Activated T-cell treated with anti-CD3 and anti-CD28 coated beads, Interleukin-2, amount 50 U/mL, for 24 hours (primary cell): ENCODE measurements around the gene NCKAP5.

Experiments used
- DNase-seq: peaks from one replicate; pipeline ENCODE4 v3.0.0-alpha.2; 2020
- H3K27ac Mint-ChIP-seq: 2 replicates; pipeline ENCODE4 v1.8.0; 2020; ENCODE audit warnings: mild to moderate bottlenecking, mixed read lengths
- H3K27me3 Mint-ChIP-seq: 2 replicates; pipeline ENCODE4 v1.8.0; 2020; ENCODE audit warnings: mixed read lengths
- H3K36me3 Mint-ChIP-seq: 2 replicates; pipeline ENCODE4 v1.8.0; 2020; ENCODE audit warnings: low read depth, mixed read lengths
- H3K4me1 Mint-ChIP-seq: 2 replicates; pipeline ENCODE4 v1.8.0; 2020; ENCODE audit warnings: low read depth, mixed read lengths
- H3K4me3 Mint-ChIP-seq: 2 replicates; pipeline ENCODE4 v1.8.0; 2020; ENCODE audit warnings: mild to moderate bottlenecking, moderate library complexity, mixed read lengths
- H3K9me3 Mint-ChIP-seq: 2 replicates; pipeline ENCODE4 v1.8.0; 2020; ENCODE audit warnings: mixed read lengths

NCKAP5 gene

GRCh38 chr2:133589456-133589855, 21.2 kb upstream of the NCKAP5 start:
- Mint-ChIP-seq H3K27ac (no peak overlapping the region), H3K36me3 (no peaks in the 10 kb centered on the region), H3K4me3 (no peak overlapping the region), H3K27me3 (no peaks in the 10 kb centered on the region), H3K9me3 (no peaks in the 10 kb centered on the region), H3K4me1 (no peaks in the 10 kb centered on the region)
- no peak for DNase-seq

DNA sequence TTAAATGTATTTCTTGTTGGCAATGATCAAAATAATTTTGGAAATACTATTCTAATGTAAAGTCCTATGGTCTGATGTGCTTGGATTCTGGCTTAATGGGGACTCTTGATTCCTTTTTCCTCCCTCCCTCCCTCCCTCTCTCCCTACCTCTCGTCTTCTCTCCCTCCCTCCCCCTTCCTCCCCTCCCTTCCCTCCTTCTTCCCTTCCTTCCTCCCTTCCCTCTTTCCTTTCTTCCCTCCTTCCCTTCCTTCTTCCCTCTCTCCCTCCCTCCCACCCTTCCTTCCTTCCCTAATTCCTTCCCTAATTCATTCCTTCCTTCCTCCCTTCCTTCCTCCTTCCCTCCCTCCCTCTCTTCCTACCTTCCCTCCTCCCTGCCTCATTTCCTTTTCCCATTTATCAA, 19.9 kb upstream of the NCKAP5 start:
- no peak overlapping the region for H3K4me3 Mint-ChIP-seq
- no peaks in the 10 kb centered on the region for H3K36me3 Mint-ChIP-seq
- H3K4me1 Mint-ChIP-seq: no peaks in the 10 kb centered on the region

GRCh38 chr2:133586978-133587377, 18.7 kb upstream of the NCKAP5 start:
- Mint-ChIP-seq H3K4me3 (no peak overlapping the region), H3K4me1 (no peaks in the 10 kb centered on the region), H3K36me3 (no peaks in the 10 kb centered on the region), H3K9me3 (no peaks in the 10 kb centered on the region), H3K27me3 (no peaks in the 10 kb centered on the region), H3K27ac (no peak overlapping the region)
- DNase-seq: no peak

More for the DNA sequence above, 19.9 kb upstream of the NCKAP5 start:
- Mint-ChIP-seq H3K27me3 (no peaks in the 10 kb centered on the region), H3K9me3 (no peaks in the 10 kb centered on the region), H3K27ac (no peak overlapping the region)
- no peak for DNase-seq

DNA sequence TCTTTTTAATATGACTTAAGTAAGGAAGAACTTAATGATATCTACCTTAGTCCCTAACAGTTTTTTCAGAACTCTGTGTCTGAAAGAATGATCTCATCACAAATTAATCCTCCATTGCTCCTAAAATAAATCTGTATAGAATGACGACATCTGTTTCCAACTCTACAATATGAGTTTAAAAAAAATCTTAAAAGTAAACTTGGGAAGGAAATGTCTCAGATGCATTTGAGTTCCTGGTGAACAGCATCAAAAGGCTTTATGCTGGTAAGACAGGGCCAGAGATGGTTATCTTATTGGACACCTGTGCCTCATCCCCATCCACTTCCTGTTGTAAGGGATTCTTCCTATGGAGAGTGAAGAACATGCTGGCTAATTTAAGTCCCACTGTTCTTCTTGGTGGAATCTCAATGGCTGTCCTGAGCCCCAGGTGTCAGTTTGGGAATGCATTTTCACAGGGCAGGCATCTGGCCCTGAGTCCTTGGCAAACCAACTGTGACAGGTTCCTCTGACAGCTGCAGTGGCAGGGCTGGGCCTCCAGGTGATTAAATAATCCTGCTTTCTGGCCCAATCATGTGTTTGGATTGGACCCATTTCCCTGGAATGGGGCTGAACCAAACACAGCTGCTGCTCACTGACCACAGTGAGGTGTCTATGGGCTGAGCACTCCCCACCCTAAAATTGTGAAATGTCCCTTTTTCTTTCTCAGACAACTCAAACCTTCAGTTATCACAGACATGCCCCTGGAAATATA, 12.9 kb upstream of the NCKAP5 start:
- Mint-ChIP-seq H3K9me3 (no peaks in the 10 kb centered on the region), H3K36me3 (no peaks in the 10 kb centered on the region), H3K4me1 (no peaks in the 10 kb centered on the region), H3K4me3 (no peak overlapping the region), H3K27ac (no peak overlapping the region), H3K27me3 (peaks cover 4% of the 10 kb centered on the region)
- DNase-seq: no peak

- H3K9me3 Mint-ChIP-seq: no peaks in the 10 kb centered on the region
- no peaks in the 10 kb centered on the region for H3K4me1 Mint-ChIP-seq
- peaks cover 4% of the 10 kb centered on the region for H3K27me3 Mint-ChIP-seq
- no peak overlapping the region for H3K4me3 Mint-ChIP-seq
- no peaks in the 10 kb centered on the region for H3K36me3 Mint-ChIP-seq
- H3K27ac Mint-ChIP-seq: no peak overlapping the region
- no peak for DNase-seq
Measured at GRCh38 chr2:133579274-133579673, 11.0 kb upstream of the NCKAP5 start.

DNA sequence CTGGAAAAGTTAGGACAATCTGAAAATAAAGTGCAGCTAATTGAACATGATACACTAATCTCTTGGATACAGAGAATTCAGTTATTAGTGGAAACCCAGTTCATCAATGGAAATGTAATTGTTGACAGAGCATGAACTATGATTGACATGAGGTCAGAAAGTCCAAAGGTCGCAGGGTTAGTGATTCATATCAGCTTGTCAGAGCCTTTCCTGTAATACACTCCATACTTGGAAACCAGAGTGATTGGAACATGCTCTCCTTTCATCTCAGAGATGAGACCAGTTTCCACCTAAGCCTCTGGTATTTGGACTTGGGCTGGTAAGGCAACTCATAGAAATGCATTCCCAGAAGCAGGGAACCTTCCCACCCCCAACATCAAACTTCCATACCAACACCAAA, 8.5 kb upstream of the NCKAP5 start:
- Mint-ChIP-seq H3K4me1 (no peaks in the 10 kb centered on the region), H3K4me3 (no peak overlapping the region), H3K27ac (no peak overlapping the region), H3K9me3 (no peaks in the 10 kb centered on the region), H3K36me3 (no peaks in the 10 kb centered on the region), H3K27me3 (peaks cover 4% of the 10 kb centered on the region)
- no peak for DNase-seq

GRCh38 chr2:133574620-133575019, 6.4 kb upstream of the NCKAP5 start:
- DNase-seq: no peak
- Mint-ChIP-seq H3K27me3 (peaks cover 4% of the 10 kb centered on the region), H3K4me3 (no peak overlapping the region), H3K9me3 (no peaks in the 10 kb centered on the region), H3K36me3 (no peaks in the 10 kb centered on the region), H3K4me1 (no peaks in the 10 kb centered on the region), H3K27ac (no peak overlapping the region)

- Mint-ChIP-seq H3K4me1 (no peaks in the 10 kb centered on the region), H3K27ac (no peak overlapping the region), H3K27me3 (peaks cover 3% of the 10 kb centered on the region), H3K36me3 (no peaks in the 10 kb centered on the region), H3K9me3 (no peaks in the 10 kb centered on the region), H3K4me3 (no peak overlapping the region)
- no peak for DNase-seq
Measured at GRCh38 chr2:133574186-133574585, 5.9 kb upstream of the NCKAP5 start.

DNA sequence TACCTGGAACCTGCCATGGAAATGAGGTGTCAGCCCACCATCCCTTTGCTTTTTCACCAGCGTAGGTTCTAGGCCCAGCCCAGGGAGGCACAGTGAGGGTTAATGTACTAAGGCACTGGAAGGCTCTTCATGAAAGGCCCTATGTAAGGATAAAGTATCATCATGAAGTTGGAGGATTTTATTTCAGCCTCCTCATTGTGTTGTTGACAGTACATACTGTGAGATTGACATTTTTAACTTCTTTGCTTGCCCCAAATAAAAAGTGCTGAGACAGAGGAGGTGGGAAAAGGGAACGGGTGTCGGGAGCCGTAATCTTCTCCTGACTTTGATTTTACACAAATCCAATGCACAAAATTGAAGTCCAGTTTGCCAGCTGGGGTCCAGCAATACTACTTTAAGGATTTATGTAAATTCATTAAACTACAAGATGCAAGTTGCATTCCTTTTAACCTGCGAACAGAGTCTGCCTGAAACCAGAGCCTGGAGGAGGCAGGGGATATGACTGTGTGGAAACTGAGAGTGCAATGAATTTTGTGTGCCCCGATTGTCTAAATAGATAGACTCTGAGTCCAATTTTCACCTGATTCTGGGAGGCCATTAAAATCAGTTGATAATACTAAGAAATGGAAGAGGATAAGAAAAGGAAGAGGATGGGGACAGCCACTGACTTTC, 5.4 kb upstream of the NCKAP5 start:
- Mint-ChIP-seq H3K4me3 (no peak overlapping the region), H3K9me3 (no peaks in the 10 kb centered on the region), H3K36me3 (no peaks in the 10 kb centered on the region), H3K27me3 (peaks cover 5% of the 10 kb centered on the region), H3K27ac (no peak overlapping the region), H3K4me1 (no peaks in the 10 kb centered on the region)
- DNase-seq: no peak

GRCh38 chr2:133571249-133571648, 3.0 kb upstream of the NCKAP5 start:
- H3K9me3 Mint-ChIP-seq: no peaks in the 10 kb centered on the region
- H3K27me3 Mint-ChIP-seq: peaks cover 19% of the 10 kb centered on the region
- no peaks in the 10 kb centered on the region for H3K4me1 Mint-ChIP-seq
- H3K4me3 Mint-ChIP-seq: no peak overlapping the region
- no peak overlapping the region for H3K27ac Mint-ChIP-seq
- no peaks in the 10 kb centered on the region for H3K36me3 Mint-ChIP-seq
- DNase-seq: no peak

- Mint-ChIP-seq H3K9me3 (no peaks in the 10 kb centered on the region), H3K4me1 (no peaks in the 10 kb centered on the region), H3K4me3 (no peak overlapping the region), H3K27me3 (peaks cover 19% of the 10 kb centered on the region), H3K36me3 (no peaks in the 10 kb centered on the region), H3K27ac (no peak overlapping the region)
- DNase-seq: no peak
Measured at GRCh38 chr2:133570542-133570941, 2.3 kb upstream of the NCKAP5 start.

- H3K27me3 Mint-ChIP-seq: peaks cover 19% of the 10 kb centered on the region
- no peak for DNase-seq
- no peak overlapping the region for H3K4me3 Mint-ChIP-seq
- H3K36me3 Mint-ChIP-seq: no peaks in the 10 kb centered on the region
- no peak overlapping the region for H3K27ac Mint-ChIP-seq
- no peaks in the 10 kb centered on the region for H3K4me1 Mint-ChIP-seq
- H3K9me3 Mint-ChIP-seq: no peaks in the 10 kb centered on the region
Measured at GRCh38 chr2:133569286-133569830, 1.1 kb upstream of the NCKAP5 start.

- Mint-ChIP-seq H3K4me1 (no peaks in the 10 kb centered on the region), H3K9me3 (peaks cover under 1% of the 10 kb centered on the region), H3K27ac (no peak overlapping the region), H3K27me3 (peaks cover 20% of the 10 kb centered on the region), H3K36me3 (no peaks in the 10 kb centered on the region), H3K4me3 (no peak overlapping the region)
- DNase-seq: no peak
Measured at GRCh38 chr2:133568598-133568997, 335 bp upstream of the NCKAP5 start.

DNA sequence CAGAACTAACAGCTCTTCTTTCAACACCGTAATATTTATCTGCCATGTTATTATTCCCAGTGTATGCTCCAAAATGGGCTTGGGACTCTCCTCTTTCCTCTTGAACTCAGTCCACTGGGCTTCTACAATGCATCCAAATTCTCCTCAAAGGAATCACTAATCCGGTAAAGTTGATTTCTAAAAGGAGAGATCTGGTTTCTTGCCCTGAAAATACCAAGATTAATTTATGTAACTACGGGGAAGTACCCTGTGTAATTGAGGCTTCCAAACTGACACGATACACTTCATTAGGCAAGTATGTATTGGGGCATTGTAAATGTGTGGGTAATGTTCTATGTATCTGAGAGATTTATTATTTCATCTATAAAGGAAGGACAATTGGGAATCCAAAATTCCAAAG, 5.7 kb downstream of the NCKAP5 start:
- Mint-ChIP-seq H3K27me3 (peaks cover 8% of the 10 kb centered on the region), H3K4me3 (no peak overlapping the region), H3K27ac (no peak overlapping the region), H3K4me1 (no peaks in the 10 kb centered on the region), H3K9me3 (peaks cover 2% of the 10 kb centered on the region), H3K36me3 (no peaks in the 10 kb centered on the region)
- no peak for DNase-seq
